Endothelial cell of umbilical vein (primary cell): ENCODE results near the gene ABTB2. TPM values are rescaled to one million over a fixed set of nuclear protein-coding genes. Genes with fewer than 3 reads are reported as not detected.

Source experiments
- BruUV-seq: library from RNA; stranded (reverse); fragments of 400-500 nt; replicated peaks from 2 replicates; lab custom pipeline; 2021; lab: Mats Ljungman, UMichigan
- CTCF ChIA-PET: fragments of 300-600, 350-600 bp; sonication (Branson Sonifier 250); formaldehyde crosslinking; loops from one replicate; lab custom pipeline; 2021; ENCODE audit warnings: antibody characterized with exemption, inconsistent platforms; lab: Charles Lee
- POLR2A ChIA-PET: fragments of 300-600, 350-600 bp; sonication (Branson Sonifier 250); formaldehyde crosslinking; loops from one replicate; lab custom pipeline; 2021; ENCODE audit warnings: antibody characterized with exemption, inconsistent platforms; lab: Charles Lee
- DNase-seq: peaks from one replicate; pipeline ENCODE4 v3.0.0-alpha.2; 2011; ENCODE audit warnings: low read depth, low spot score
- FAIRE-seq: peaks from 2 replicates; lab custom pipeline; 2011; peaks lifted over from hg19 to GRCh38; lab: Jason Lieb, UNC
- H2AFZ ChIP-seq: 2 replicates; pipeline ENCODE4 v1.6.0; 2012; ENCODE audit warnings: low read depth, low read length, control low read depth, inconsistent platforms
- H3K27ac ChIP-seq: 2 replicates; pipeline ENCODE4 v1.5.1; 2011; ENCODE audit warnings: low read depth, mild to moderate bottlenecking, control low read depth, low read length, moderate library complexity; ENCODE audit not compliant: insufficient read depth
- H3K27me3 ChIP-seq, 2 experiments: 2 replicates each; pipeline versions ENCODE4 v1.6.0 to v1.6.1; 2011; ENCODE audit warnings: low read length in 2 of 2, mixed read lengths in 1 of 2; ENCODE audit not compliant: control insufficient read depth in 2 of 2, insufficient read depth in 2 of 2
- H3K36me3 ChIP-seq, 2 experiments: 2 replicates in 1 of 2; 3 replicates in 1 of 2; pipeline ENCODE4 v1.5.1; 2011; ENCODE audit warnings: low read length in 2 of 2, mild to moderate bottlenecking in 1 of 2, moderate library complexity in 1 of 2; ENCODE audit not compliant: control insufficient read depth in 2 of 2, insufficient read depth in 2 of 2; ENCODE audit errors: extremely low read depth in 1 of 2
- H3K4me1 ChIP-seq: 3 replicates; pipeline ENCODE4 v1.5.1; 2011; ENCODE audit warnings: mild to moderate bottlenecking, low read length; ENCODE audit not compliant: control insufficient read depth, insufficient read depth; ENCODE audit errors: extremely low read depth
- H3K4me2 ChIP-seq: 2 replicates; pipeline ENCODE4 v1.6.1; 2011; ENCODE audit warnings: low read length, control low read depth, mixed read lengths; ENCODE audit not compliant: insufficient read depth
- H3K4me3 ChIP-seq, 3 experiments: fragments of 200-600 bp in 1 of 3; sonication (generic), shearing (Covaris generic) in 1 of 3; replicated peaks in 1 of 3; 2 replicates each; pipeline ENCODE4 v1.5.1; 2011 to 2016; ENCODE audit warnings: control low read depth in 3 of 3, low read length in 3 of 3, mild to moderate bottlenecking in 2 of 3, inconsistent platforms in 1 of 3, low read depth in 1 of 3, moderate library complexity in 1 of 3; ENCODE audit not compliant: insufficient read depth in 1 of 3
- H3K79me2 ChIP-seq: 2 replicates; pipeline ENCODE4 v1.6.0; 2012; ENCODE audit warnings: low read length, inconsistent platforms; ENCODE audit not compliant: control insufficient read depth, insufficient read depth
- H3K9ac ChIP-seq: replicated peaks from 2 replicates; pipeline ENCODE3; 2011; ENCODE audit warnings: low read length, control low read depth; ENCODE audit not compliant: insufficient read depth; ENCODE audit errors: extremely low read depth
- H3K9me1 ChIP-seq: replicated peaks from 3 replicates; pipeline ENCODE4 v1.6.0; 2011; ENCODE audit warnings: mild to moderate bottlenecking, low read length; ENCODE audit not compliant: control insufficient read depth, insufficient read depth; ENCODE audit errors: extremely low read depth
- H3K9me3 ChIP-seq: replicated peaks from 2 replicates; pipeline ENCODE4 v1.5.1; 2012; ENCODE audit warnings: low read length, inconsistent platforms; ENCODE audit not compliant: control insufficient read depth, insufficient read depth
- H4K20me1 ChIP-seq: replicated peaks from 2 replicates; pipeline ENCODE3; 2011; ENCODE audit warnings: mild to moderate bottlenecking, low read length; ENCODE audit not compliant: control insufficient read depth, insufficient read depth; ENCODE audit errors: extremely low read depth
- CTCF ChIP-seq, 2 donors: IDR thresholded peaks; 1 replicate in 1 of 2; 2 replicates in 1 of 2; pipeline ENCODE4 v1.5.1; 2011; ENCODE audit warnings: low read length in 2 of 2, mild to moderate bottlenecking in 2 of 2, moderate library complexity in 2 of 2, control low read depth in 1 of 2, inconsistent platforms in 1 of 2, low read depth in 1 of 2; ENCODE audit not compliant: insufficient read depth in 1 of 2; ENCODE audit errors: extremely low read depth in 1 of 2
- EZH2 ChIP-seq: IDR thresholded peaks from 2 replicates; pipeline ENCODE4 v1.6.1; 2012; ENCODE audit warnings: borderline replicate concordance, low read depth, mild to moderate bottlenecking, moderate library complexity, low read length, inconsistent platforms; ENCODE audit not compliant: severe bottlenecking
- FOS ChIP-seq: IDR thresholded peaks from 2 replicates; pipeline ENCODE4 v1.6.1; 2011; ENCODE audit warnings: mild to moderate bottlenecking, low read length, moderate library complexity, borderline replicate concordance; ENCODE audit not compliant: insufficient read depth
- GATA2 ChIP-seq: IDR thresholded peaks from 2 replicates; pipeline ENCODE4 v1.7.0; 2011; ENCODE audit warnings: low read depth, mild to moderate bottlenecking, moderate library complexity, mixed read lengths, low read length; ENCODE audit not compliant: insufficient read length, insufficient read depth
- JUN ChIP-seq: IDR thresholded peaks from 2 replicates; pipeline ENCODE4 v1.6.1; 2011; ENCODE audit warnings: borderline replicate concordance, low read depth; ENCODE audit not compliant: insufficient read length, insufficient read depth
- MAX ChIP-seq: IDR thresholded peaks from 2 replicates; pipeline ENCODE4 v1.6.1; 2011; ENCODE audit not compliant: insufficient read depth, insufficient read length
- MYC ChIP-seq: IDR thresholded peaks from one replicate; pipeline ENCODE4 v1.6.1; 2011; ENCODE audit warnings: mild to moderate bottlenecking, low read depth, low read length
- POLR2A ChIP-seq: IDR thresholded peaks from 2 replicates; pipeline ENCODE4 v1.6.1; 2012; ENCODE audit warnings: low read depth, mild to moderate bottlenecking, control low read depth, low read length
- POLR2AphosphoS5 ChIP-seq: IDR thresholded peaks from 2 replicates; pipeline ENCODE4 v1.6.1; 2012; ENCODE audit warnings: low read depth, mild to moderate bottlenecking, control low read depth, low read length, moderate library complexity; ENCODE audit not compliant: insufficient read depth
- dilution Hi-C: fragments of 300-500 bp; cut with MboI; formaldehyde crosslinking; loops from one replicate; pipeline ENCODE4 v1.15.0; 2019; ENCODE audit warnings: low sequenced_read_pairs; ENCODE audit not compliant: extremely low pct_ligation_motif_present
- intact Hi-C: fragments of 100-400 bp; cut with micrococcal nuclease; formaldehyde crosslinking; loops from one replicate; pipeline ENCODE4 v1.10.0; 2022
- polyA plus RNA-seq, 4 experiments: library from polyadenylated mRNA; depleted of rRNA in 3 of 4; stranded (reverse) in 3 of 4; unstranded in 1 of 4; fragments of >200 nt; gene quantifications; 2 replicates each; pipeline versions ENCODE4 v1.2.1 to v1.2.3, GENCODE V29; 2011 to 2012; ENCODE audit warnings: missing spikeins in 1 of 4
- total RNA-seq: library from RNA; stranded (reverse); gene quantifications from 2 replicates; pipeline ENCODE4 v1.2.3, GENCODE V29; 2021

The ABTB2 gene
- total and polyA plus RNA-seq, 2 donors (not counting 3 experiments of a cell fraction or from before 2014, with no cell fraction given), result 0.11 to 0.14 TPM

GRCh38 chr11:34317036-34317360, 40.8 kb downstream of the ABTB2 start:
- Histone ChIP-seq H2AFZ (no peak overlapping the region), H3K79me2 (no peaks in the 10 kb centered on the region), H3K4me3 (no peak overlapping the region), H3K36me3 (no peaks in the 10 kb centered on the region), H3K9me3 (no peaks in the 10 kb centered on the region), H3K27me3 (no peaks in the 10 kb centered on the region), H4K20me1 (no peaks in the 10 kb centered on the region), H3K27ac (no peak overlapping the region), H3K4me1 (no peaks in the 10 kb centered on the region), H3K4me2 (no peak overlapping the region), H3K9me1 (no peaks in the 10 kb centered on the region), H3K9ac (no peak overlapping the region)
- TF ChIP-seq MYC (no peak), FOS (no peak), POLR2AphosphoS5 (no peak), MAX (no peak), POLR2A (no peak), EZH2 (no peak), JUN (no peak)
- no peak for DNase-seq
- ChIA-PET POLR2A (no interaction called here), CTCF (interaction anchor here (0.6 kb wide), 1 partner anchor 770 kb away, joined by 3 read pairs; no protein-coding TSS in a partner anchor)
- dilution Hi-C loops (no loop called here), intact Hi-C loops (no loop called here)
- FAIRE-seq, result no peak
- no TSS peak for BruUV-seq

GRCh38 chr11:34316347-34317035, 41.3 kb downstream of the ABTB2 start:
- BruUV-seq, result no TSS peak
- no peak overlapping the region for H3K4me2 ChIP-seq
- no peaks in the 10 kb centered on the region for H3K9me3 ChIP-seq
- intact Hi-C loops (no loop called here), dilution Hi-C loops (no loop called here)
- DNase-seq (no peak), FAIRE-seq (no peak)
- H3K27ac ChIP-seq, result no peak overlapping the region
- no peaks in the 10 kb centered on the region for H4K20me1 ChIP-seq
- H3K4me3 ChIP-seq, result no peak overlapping the region
- ChIA-PET CTCF (interaction anchor here (0.5 kb wide), 1 partner anchor 68 kb away, joined by 3 read pairs; no protein-coding TSS in a partner anchor), POLR2A (no interaction called here)
- H3K27me3 ChIP-seq, result no peaks in the 10 kb centered on the region
- no peak overlapping the region for H3K9ac ChIP-seq
- no peak for TF ChIP-seq EZH2
- no peak for TF ChIP-seq JUN
- TF ChIP-seq POLR2AphosphoS5, result no peak
- TF ChIP-seq MYC, result no peak
- no peak for TF ChIP-seq GATA2
- no peak for TF ChIP-seq POLR2A
- no peak for TF ChIP-seq FOS
- no peak for TF ChIP-seq MAX
- no peak for TF ChIP-seq CTCF (IDR thresholded peaks at IDR 0.05; ENCODE audit: extremely low read depth in 1 of 2, insufficient read depth in 1 of 2, low read depth in 1 of 2, low read length in 2 of 2)
- no peaks in the 10 kb centered on the region for H3K4me1 ChIP-seq
- H3K36me3 ChIP-seq, result no peaks in the 10 kb centered on the region
- H2AFZ ChIP-seq, result no peak overlapping the region
- no peaks in the 10 kb centered on the region for H3K9me1 ChIP-seq
- no peaks in the 10 kb centered on the region for H3K79me2 ChIP-seq
